G401 (cell line): Measurements from ENCODE around the gene CADM4. TPM values are rescaled to one million over a fixed set of nuclear protein-coding genes. Genes with fewer than 3 reads are reported as not detected.
"Not testable (repeated sequence)": the region's sequence is repeated elsewhere in the genome, so short reads cannot be mapped to it uniquely, and the experiment has no call there.

ENCODE experiments used
- DNase-seq: peaks from one replicate; pipeline ENCODE4 v3.0.0-alpha.2; 2015; ENCODE audit warnings: low spot score
- in situ Hi-C: cut with HindIII; loops from 2 replicates; pipeline ENCODE4 v1.10.0; 2016; ENCODE audit warnings: low sequenced_read_pairs, mixed read lengths
- total RNA-seq: library from RNA; depleted of rRNA; stranded (reverse); fragments of >200 nt; shearing (Covaris generic); gene quantifications from 2 replicates; pipeline ENCODE4 v1.2.3, GENCODE V29; 2014; rRNA removed

The CADM4 gene
- total RNA-seq, result 47.8 and 58.7 TPM in 2 replicates

- peak; percentile 53 for DNase-seq
- in situ Hi-C loops, result no loop called here
Measured at GRCh38 chr19:43639519-43640423, at the start of gene CADM4. CADM4 (minus strand) TSS chr19:43639850; CDS start chr19:43639790, 60 bp downstream.

GRCh38 chr19:43688059-43688701, 48.5 kb upstream of the CADM4 start:
- no peak for DNase-seq
- in situ Hi-C loops, result no loop called here

GRCh38 chr19:43687660-43687997, 48.0 kb upstream of the CADM4 start:
- no peak for DNase-seq
- in situ Hi-C loops, result no loop called here

- in situ Hi-C loops, result no loop called here
- DNase-seq, result no peak
Measured at GRCh38 chr19:43684326-43684725, 44.7 kb upstream of the CADM4 start.

GRCh38 chr19:43683905-43684304, 44.3 kb upstream of the CADM4 start:
- in situ Hi-C loops, result no loop called here
- no peak for DNase-seq

- in situ Hi-C loops, result no loop called here
- DNase-seq, result no peak
Measured at GRCh38 chr19:43682824-43683661, 43.4 kb upstream of the CADM4 start.

- DNase-seq, in situ Hi-C loops: not testable (repeated sequence)
Measured at GRCh38 chr19:43682269-43682668, 42.6 kb upstream of the CADM4 start.

- in situ Hi-C loops, result no loop called here
- DNase-seq, result no peak
Measured at GRCh38 chr19:43681821-43682220, 42.2 kb upstream of the CADM4 start.

- in situ Hi-C loops, result no loop called here
- DNase-seq, result no peak
Measured at GRCh38 chr19:43678512-43679261, 39.0 kb upstream of the CADM4 start.

- in situ Hi-C loops, result no loop called here
- DNase-seq, result no peak
Measured at GRCh38 chr19:43675906-43676305, 36.3 kb upstream of the CADM4 start.

- in situ Hi-C loops, result no loop called here
Measured at GRCh38 chr19:43675269-43675879, 35.7 kb upstream of the CADM4 start.

GRCh38 chr19:43674596-43674995, 34.9 kb upstream of the CADM4 start:
- in situ Hi-C loops, result no loop called here
- DNase-seq, result no peak

More at GRCh38 chr19:43675269-43675879, 35.7 kb upstream of the CADM4 start:
- DNase-seq, result no peak

GRCh38 chr19:43674183-43674582, 34.5 kb upstream of the CADM4 start:
- no peak for DNase-seq
- in situ Hi-C loops, result no loop called here

GRCh38 chr19:43673637-43674036, 34.0 kb upstream of the CADM4 start:
- in situ Hi-C loops, result no loop called here
- DNase-seq, result no peak

GRCh38 chr19:43672061-43672679, 32.5 kb upstream of the CADM4 start:
- in situ Hi-C loops, result no loop called here
- DNase-seq, result peak; percentile 23

GRCh38 chr19:43668406-43669109, 28.9 kb upstream of the CADM4 start:
- in situ Hi-C loops, result no loop called here
- DNase-seq, result peak; percentile 99

- in situ Hi-C loops, result no loop called here
- peak; percentile 3 for DNase-seq
Measured at GRCh38 chr19:43667876-43668405, 28.3 kb upstream of the CADM4 start.
